H9 (cell line): ENCODE data around the gene CACNG5. TPM values are rescaled to one million over a fixed set of nuclear protein-coding genes. Genes with fewer than 3 reads are reported as not detected.

Experiments used
- DNase-seq: peaks from one replicate; pipeline ENCODE4 v3.0.0-alpha.2; 2017
- H2AFZ ChIP-seq: one replicate; pipeline ENCODE4 v1.6.1; 2013; ENCODE audit warnings: mild to moderate bottlenecking, low read length, control low read depth, moderate library complexity
- H2AK5ac ChIP-seq: 2 replicates; pipeline ENCODE4 v1.6.1; 2013; ENCODE audit warnings: low read length, control low read depth, mixed read lengths; ENCODE audit not compliant: insufficient read length
- H2BK120ac ChIP-seq: one replicate; pipeline ENCODE4 v1.6.1; 2013; ENCODE audit warnings: low read depth, mild to moderate bottlenecking, low read length, control low read depth, inconsistent platforms; ENCODE audit not compliant: poor library complexity, severe bottlenecking
- H2BK12ac ChIP-seq: 2 replicates; pipeline ENCODE4 v1.6.1; 2013; ENCODE audit warnings: low read length, control low read depth, mixed read lengths, low read depth; ENCODE audit not compliant: insufficient read length
- H2BK15ac ChIP-seq: 2 replicates; pipeline ENCODE4 v1.6.1; 2013; ENCODE audit warnings: low read depth, low read length, control low read depth
- H2BK20ac ChIP-seq: one replicate; pipeline ENCODE4 v1.6.1; 2013; ENCODE audit warnings: low read depth, mild to moderate bottlenecking, low read length, control low read depth, inconsistent platforms; ENCODE audit not compliant: poor library complexity, severe bottlenecking
- H2BK5ac ChIP-seq: 2 replicates; pipeline ENCODE4 v1.6.1; 2013; ENCODE audit warnings: low read length, control low read depth, mixed read lengths; ENCODE audit not compliant: insufficient read length
- H3K14ac ChIP-seq: 2 replicates; pipeline ENCODE4 v1.6.1; 2013; ENCODE audit warnings: low read length, control low read depth; ENCODE audit not compliant: insufficient read depth
- H3K18ac ChIP-seq: 2 replicates; pipeline ENCODE4 v1.6.1; 2013; ENCODE audit warnings: low read depth, mild to moderate bottlenecking, mixed read lengths, low read length, control low read depth; ENCODE audit not compliant: insufficient read length
- H3K23ac ChIP-seq: 2 replicates; pipeline ENCODE4 v1.6.1; 2013; ENCODE audit warnings: low read length, control low read depth, mixed read lengths, low read depth; ENCODE audit not compliant: insufficient read length
- H3K23me2 ChIP-seq: 2 replicates; pipeline ENCODE4 v1.6.1; 2013; ENCODE audit warnings: low read depth, mild to moderate bottlenecking, mixed read lengths, low read length, control low read depth; ENCODE audit not compliant: insufficient read length, poor library complexity, severe bottlenecking
- H3K27ac ChIP-seq: 2 replicates; pipeline ENCODE4 v1.5.1; 2013; ENCODE audit warnings: low read length, control low read depth, mixed read lengths, low read depth; ENCODE audit not compliant: insufficient read length
- H3K27me3 ChIP-seq: 2 replicates; pipeline ENCODE4 v1.6.1; 2013; ENCODE audit warnings: low read length, control low read depth, inconsistent platforms; ENCODE audit not compliant: insufficient read depth
- H3K4ac ChIP-seq: 2 replicates; pipeline ENCODE4 v1.6.1; 2013; ENCODE audit warnings: low read depth, mild to moderate bottlenecking, control low read depth, inconsistent platforms, low read length, moderate library complexity
- H3K4me1 ChIP-seq: 2 replicates; pipeline ENCODE4 v1.6.1; 2013; ENCODE audit warnings: low read length, control low read depth, inconsistent platforms; ENCODE audit not compliant: insufficient read depth
- H3K4me2 ChIP-seq: 2 replicates; pipeline ENCODE4 v1.6.1; 2013; ENCODE audit warnings: low read length, control low read depth, mixed read lengths; ENCODE audit not compliant: insufficient read length, insufficient read depth
- H3K56ac ChIP-seq: 2 replicates; pipeline ENCODE4 v1.6.1; 2013; ENCODE audit warnings: low read depth, mild to moderate bottlenecking, mixed read lengths, low read length, control low read depth; ENCODE audit not compliant: insufficient read length
- H3K79me1 ChIP-seq: 2 replicates; pipeline ENCODE4 v1.6.1; 2013; ENCODE audit warnings: low read depth, mild to moderate bottlenecking, moderate library complexity, low read length, control low read depth, inconsistent platforms; ENCODE audit not compliant: insufficient read depth, poor library complexity, severe bottlenecking
- H3K79me2 ChIP-seq: 2 replicates; pipeline ENCODE4 v1.6.1; 2013; ENCODE audit warnings: low read length, control low read depth, inconsistent platforms; ENCODE audit not compliant: insufficient read depth
- H3K9ac ChIP-seq: 2 replicates; pipeline ENCODE4 v1.6.1; 2013; ENCODE audit warnings: low read length, control low read depth, mixed read lengths; ENCODE audit not compliant: insufficient read length; ENCODE audit errors: extremely low read depth
- H3K9me3 ChIP-seq: one replicate; pipeline ENCODE4 v1.6.1; 2013; ENCODE audit warnings: low read depth, low read length, inconsistent platforms; ENCODE audit not compliant: control insufficient read depth
- H3T11ph ChIP-seq: one replicate; pipeline ENCODE4 v1.6.1; 2013; ENCODE audit warnings: mild to moderate bottlenecking, low read length, control low read depth, inconsistent platforms
- H4K20me1 ChIP-seq: one replicate; pipeline ENCODE4 v1.6.1; 2013; ENCODE audit not compliant: control insufficient read depth, insufficient read length, insufficient read depth
- H4K5ac ChIP-seq: 2 replicates; pipeline ENCODE4 v1.6.1; 2013; ENCODE audit warnings: low read depth, mild to moderate bottlenecking, mixed read lengths, low read length, control low read depth; ENCODE audit not compliant: insufficient read length
- H4K8ac ChIP-seq: replicated peaks from 2 replicates; pipeline ENCODE4 v1.6.1; 2013; ENCODE audit warnings: low read length, control low read depth, mixed read lengths, low read depth; ENCODE audit not compliant: insufficient read length
- H4K91ac ChIP-seq: 2 replicates; pipeline ENCODE4 v1.6.1; 2013; ENCODE audit warnings: low read depth, mild to moderate bottlenecking, moderate library complexity, mixed read lengths, low read length, control low read depth; ENCODE audit not compliant: insufficient read length
- H3K27ac Mint-ChIP-seq, 3 experiments: 2 replicates in 2 of 3; 3 replicates in 1 of 3; pipeline ENCODE4 v1.8.0; 2020 to 2021; ENCODE audit warnings: mixed read lengths in 3 of 3, mild to moderate bottlenecking in 1 of 3, moderate library complexity in 1 of 3
- H3K27me3 Mint-ChIP-seq: 2 replicates; pipeline ENCODE4 v1.8.0; 2021; ENCODE audit warnings: low read depth, mild to moderate bottlenecking, moderate library complexity, mixed read lengths
- H3K36me3 Mint-ChIP-seq, 3 experiments: 2 replicates in 2 of 3; 3 replicates in 1 of 3; pipeline ENCODE4 v1.8.0; 2020 to 2021; ENCODE audit warnings: low read depth in 3 of 3, mixed read lengths in 3 of 3; ENCODE audit not compliant: insufficient read depth in 1 of 3
- H3K4me1 Mint-ChIP-seq, 2 experiments: 2 replicates each; pipeline ENCODE4 v1.8.0; 2020; ENCODE audit warnings: mixed read lengths in 2 of 2
- H3K4me3 Mint-ChIP-seq, 2 experiments: 2 replicates in 1 of 2; 3 replicates in 1 of 2; pipeline ENCODE4 v1.8.0; 2020 to 2021; ENCODE audit warnings: mild to moderate bottlenecking in 2 of 2, mixed read lengths in 2 of 2, moderate library complexity in 1 of 2
- H3K9me3 Mint-ChIP-seq, 2 experiments: 2 replicates in 1 of 2; 3 replicates in 1 of 2; pipeline ENCODE4 v1.8.0; 2020; ENCODE audit warnings: mild to moderate bottlenecking in 2 of 2, mixed read lengths in 2 of 2, moderate library complexity in 1 of 2
- WGBS: extraction: QIAGEN DNeasy Blood & Tissue Kit; methylation state at CpG from one replicate; pipeline ENCODE4 v1.1.7; 2013; ENCODE audit warnings: missing lambda C conversion rate, low lambda C conversion rate, mixed read lengths; ENCODE audit not compliant: insufficient read length; ENCODE audit errors: extremely low coverage; 5-methylcytosine and 5-hydroxymethylcytosine counted together
- total RNA-seq: library from RNA; stranded (reverse); gene quantifications from 2 replicates; pipeline ENCODE4 v1.2.1, GENCODE V29; 2021
- TF ChIP-seq, protein P1 (sequence below): fragments of 200-600 bp; sonication (generic); conservative IDR thresholded peaks from 3 replicates; pipeline ENCODE4 v1.8.0; 2021; ENCODE audit warnings: antibody characterized with exemption, mild to moderate bottlenecking

CACNG5 gene
- total RNA-seq, 1 experiment from 2014 or later = 1.6 TPM

DNA sequence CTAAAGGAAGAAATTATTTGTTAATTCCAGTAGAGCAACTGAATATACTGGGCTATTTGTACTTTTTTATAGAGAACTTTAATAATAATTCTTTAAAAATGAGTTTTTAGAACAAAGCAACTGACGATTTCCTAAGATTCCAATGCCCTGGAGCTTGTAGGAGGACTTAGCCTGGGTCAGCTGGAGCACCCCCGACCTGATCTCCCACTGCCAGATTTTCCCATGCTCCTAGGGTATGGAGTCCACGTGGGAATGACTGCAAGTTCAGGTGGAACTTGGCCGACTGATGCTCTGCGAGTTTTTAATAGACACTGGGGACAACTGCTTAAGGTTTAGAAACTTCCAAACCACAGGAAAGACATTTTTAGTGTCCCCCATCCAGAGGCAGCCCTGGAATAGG, 25.5 kb upstream of the CACNG5 start:
- no peak overlapping the region for H2BK20ac ChIP-seq
- H4K5ac ChIP-seq = no peak overlapping the region
- H4K91ac ChIP-seq = no peak overlapping the region
- no peak overlapping the region for H3K4me2 ChIP-seq
- TF ChIP-seq, protein P1, sequence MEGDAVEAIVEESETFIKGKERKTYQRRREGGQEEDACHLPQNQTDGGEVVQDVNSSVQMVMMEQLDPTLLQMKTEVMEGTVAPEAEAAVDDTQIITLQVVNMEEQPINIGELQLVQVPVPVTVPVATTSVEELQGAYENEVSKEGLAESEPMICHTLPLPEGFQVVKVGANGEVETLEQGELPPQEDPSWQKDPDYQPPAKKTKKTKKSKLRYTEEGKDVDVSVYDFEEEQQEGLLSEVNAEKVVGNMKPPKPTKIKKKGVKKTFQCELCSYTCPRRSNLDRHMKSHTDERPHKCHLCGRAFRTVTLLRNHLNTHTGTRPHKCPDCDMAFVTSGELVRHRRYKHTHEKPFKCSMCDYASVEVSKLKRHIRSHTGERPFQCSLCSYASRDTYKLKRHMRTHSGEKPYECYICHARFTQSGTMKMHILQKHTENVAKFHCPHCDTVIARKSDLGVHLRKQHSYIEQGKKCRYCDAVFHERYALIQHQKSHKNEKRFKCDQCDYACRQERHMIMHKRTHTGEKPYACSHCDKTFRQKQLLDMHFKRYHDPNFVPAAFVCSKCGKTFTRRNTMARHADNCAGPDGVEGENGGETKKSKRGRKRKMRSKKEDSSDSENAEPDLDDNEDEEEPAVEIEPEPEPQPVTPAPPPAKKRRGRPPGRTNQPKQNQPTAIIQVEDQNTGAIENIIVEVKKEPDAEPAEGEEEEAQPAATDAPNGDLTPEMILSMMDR = no peak
- DNase-seq = no peak
- Mint-ChIP-seq H3K27ac (no peak overlapping the region), H3K4me1 (peaks cover 8 to 13% of the 10 kb centered on the region in 2 experiments), H3K36me3 (no peaks in the 10 kb centered on the region; a peak in 1 of 7 replicates), H3K27me3 (no peaks in the 10 kb centered on the region; the same call in 1 of the 2 replicates), H3K4me3 (no peak overlapping the region), H3K9me3 (no peaks in the 10 kb centered on the region)
- H3K79me2 ChIP-seq = no peaks in the 10 kb centered on the region
- H4K20me1 ChIP-seq = no peaks in the 10 kb centered on the region
- no peak overlapping the region for H4K8ac ChIP-seq
- H3K23me2 ChIP-seq = no peaks in the 10 kb centered on the region
- no peaks in the 10 kb centered on the region for H3K27me3 ChIP-seq
- H3K9me3 ChIP-seq = no peaks in the 10 kb centered on the region
- H3K9ac ChIP-seq = no peak overlapping the region
- no CpG with 5 or more reads among the region's 5 CpGs for WGBS
- no peak overlapping the region for H3K4ac ChIP-seq
- no peak overlapping the region for H3K14ac ChIP-seq
- H2BK5ac ChIP-seq = no peak overlapping the region
- H3K4me1 ChIP-seq = no peaks in the 10 kb centered on the region; the same call in 1 of the 2 replicates
- H2BK120ac ChIP-seq = no peak overlapping the region
- H3K23ac ChIP-seq = no peak overlapping the region
- H3K56ac ChIP-seq = no peak overlapping the region
- H2BK15ac ChIP-seq = no peak overlapping the region
- H3K79me1 ChIP-seq = no peaks in the 10 kb centered on the region
- H2BK12ac ChIP-seq = no peak overlapping the region
- no peak overlapping the region for H3K18ac ChIP-seq
- H3T11ph ChIP-seq = no peak overlapping the region
- H3K27ac ChIP-seq = no peak overlapping the region
- no peak overlapping the region for H2AFZ ChIP-seq
- no peak overlapping the region for H2AK5ac ChIP-seq
